ENCODE measurements around the gene SPON2.

SPON2 gene

GRCh38 chr4:1172228-1172851, at the start of gene SPON2:
TSS of gene SPON2 (minus strand) at chr4:1172583.
- no peak for DNase-seq

- no peak for DNase-seq
Measured at GRCh38 chr4:1221155-1221870, 48.9 kb upstream of the SPON2 start.

DNA sequence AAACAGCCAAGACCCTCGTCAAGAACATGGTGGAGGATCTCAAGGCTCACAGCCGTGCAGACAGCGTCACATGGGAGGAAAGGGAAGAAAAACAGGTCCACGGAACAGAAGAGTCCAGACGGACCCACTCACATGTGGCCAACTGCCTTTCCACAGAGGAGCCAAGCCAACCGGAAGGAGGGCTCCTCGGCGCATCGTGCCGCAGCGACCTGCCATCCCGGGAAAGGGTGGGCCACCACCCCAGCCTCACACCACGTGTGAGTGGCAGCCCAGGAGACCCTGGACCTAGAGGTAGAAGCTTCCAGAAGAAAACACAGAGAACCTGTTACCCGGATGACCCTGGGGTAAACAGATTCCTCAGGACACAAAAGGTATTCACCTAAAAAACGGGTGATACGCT, 48.2 kb upstream of the SPON2 start:
- DNase-seq = no peak

DNA sequence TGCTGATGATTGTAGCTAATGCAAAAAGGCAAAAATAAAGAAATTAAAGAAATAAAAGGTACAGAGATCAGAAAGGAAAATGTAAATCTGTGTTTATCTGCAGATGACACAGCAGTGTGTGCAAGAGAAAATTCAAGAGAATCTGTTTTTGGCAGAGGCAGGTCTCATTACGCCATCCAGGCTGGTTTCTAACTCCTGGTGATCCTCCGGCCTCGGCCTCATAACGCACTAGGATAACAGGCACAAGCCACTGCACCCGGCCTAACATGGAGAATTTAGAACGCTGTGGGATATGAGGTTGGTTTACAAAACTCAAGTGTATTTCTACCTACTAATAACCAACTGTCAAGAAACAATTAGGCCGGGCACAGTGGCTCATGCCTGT, 47.2 kb upstream of the SPON2 start:
- DNase-seq = no peak

DNA sequence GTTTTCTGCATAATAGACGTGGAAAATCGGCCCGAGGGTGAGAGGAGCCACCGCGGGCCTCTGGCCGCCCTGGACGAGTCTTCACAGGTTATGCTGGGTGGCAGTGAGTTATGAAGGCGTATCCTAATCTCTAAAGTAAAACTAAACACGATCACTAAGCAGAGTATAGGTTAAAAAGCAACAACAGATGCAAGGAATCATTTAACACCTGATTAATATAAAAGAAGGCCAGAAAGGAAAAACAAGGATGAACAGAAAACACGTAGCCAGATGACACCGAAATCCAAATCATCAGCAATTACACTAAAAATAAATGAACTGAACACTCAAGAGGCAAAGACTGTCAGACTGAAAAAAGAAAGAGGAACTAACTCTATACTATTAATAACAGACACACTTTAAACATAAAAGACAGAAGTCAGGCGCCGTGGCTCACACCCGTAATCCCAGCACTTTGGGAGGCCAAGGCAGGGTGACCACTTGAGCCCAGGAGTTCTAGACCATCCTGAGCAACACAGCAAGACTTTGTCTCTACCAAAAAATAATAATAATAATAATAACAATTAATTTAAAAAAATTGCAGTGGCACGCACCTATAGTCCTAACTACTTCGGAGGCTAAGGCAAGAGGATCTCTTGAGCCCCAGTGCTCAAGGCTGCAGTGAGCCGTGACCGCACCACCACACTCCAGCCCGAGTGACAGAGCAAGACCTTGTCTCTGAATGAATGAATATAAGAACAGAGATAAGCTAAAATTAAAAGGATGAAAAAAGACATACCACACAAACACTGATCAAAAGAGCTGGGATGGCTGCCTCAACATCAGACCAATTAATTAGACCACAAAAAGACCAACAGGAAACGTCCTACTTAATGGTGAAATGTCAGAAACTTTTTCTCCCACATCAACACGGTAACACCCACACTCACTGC, 46.5 kb upstream of the SPON2 start:
- DNase-seq = no peak

- no peak for DNase-seq
Measured at GRCh38 chr4:1217366-1217765, 45.0 kb upstream of the SPON2 start.

DNA sequence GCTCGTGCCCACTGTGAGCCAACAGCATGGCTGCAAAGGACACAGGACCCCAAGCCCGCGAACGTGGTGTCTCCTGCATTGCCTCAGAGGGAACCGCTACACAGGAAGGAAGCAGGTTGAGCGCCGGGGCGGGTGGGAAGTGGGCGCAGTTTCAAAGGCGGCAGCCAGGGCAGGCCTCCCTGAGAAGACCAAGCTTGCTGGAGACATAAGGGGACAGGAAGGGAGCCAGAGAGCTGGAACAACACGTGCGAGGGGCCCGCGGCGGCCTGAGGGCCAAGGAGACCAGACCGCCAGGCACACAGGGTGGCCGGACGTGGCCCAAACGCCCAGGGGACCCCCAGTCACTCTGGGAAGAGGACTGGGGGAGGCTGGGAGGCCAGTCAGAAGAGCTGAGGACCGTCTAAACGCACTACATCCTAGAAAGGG, 44.5 kb upstream of the SPON2 start:
- DNase-seq = no peak

DNA sequence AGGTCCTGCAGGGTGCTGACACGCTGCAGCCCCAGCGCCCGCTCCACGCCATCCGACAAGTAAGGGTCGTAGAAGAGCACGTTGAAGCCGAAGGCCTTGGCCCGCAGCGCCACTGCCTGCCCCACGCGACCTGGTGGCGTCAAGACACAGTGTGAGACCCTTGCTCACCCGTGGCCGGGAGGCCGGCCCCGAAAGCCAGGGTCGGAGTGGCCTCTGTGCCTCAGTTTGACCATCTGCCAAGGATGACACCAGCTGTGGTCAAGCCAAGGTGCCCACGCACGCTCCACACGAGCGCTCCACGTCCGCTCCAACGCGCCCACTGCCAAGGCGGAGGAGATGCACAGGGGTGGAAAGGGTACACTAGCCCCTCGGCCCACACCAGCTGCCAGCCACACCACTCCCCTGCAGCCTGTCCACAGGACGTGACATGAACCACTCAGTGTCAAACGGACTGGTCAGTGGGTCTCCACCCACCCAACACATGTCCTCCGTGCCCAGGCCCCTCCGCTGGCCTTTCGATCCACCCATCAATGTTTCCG, 43.8 kb upstream of the SPON2 start:
- no peak for DNase-seq

- DNase-seq = no peak
Measured at GRCh38 chr4:1215141-1216075, 43.0 kb upstream of the SPON2 start.

DNA sequence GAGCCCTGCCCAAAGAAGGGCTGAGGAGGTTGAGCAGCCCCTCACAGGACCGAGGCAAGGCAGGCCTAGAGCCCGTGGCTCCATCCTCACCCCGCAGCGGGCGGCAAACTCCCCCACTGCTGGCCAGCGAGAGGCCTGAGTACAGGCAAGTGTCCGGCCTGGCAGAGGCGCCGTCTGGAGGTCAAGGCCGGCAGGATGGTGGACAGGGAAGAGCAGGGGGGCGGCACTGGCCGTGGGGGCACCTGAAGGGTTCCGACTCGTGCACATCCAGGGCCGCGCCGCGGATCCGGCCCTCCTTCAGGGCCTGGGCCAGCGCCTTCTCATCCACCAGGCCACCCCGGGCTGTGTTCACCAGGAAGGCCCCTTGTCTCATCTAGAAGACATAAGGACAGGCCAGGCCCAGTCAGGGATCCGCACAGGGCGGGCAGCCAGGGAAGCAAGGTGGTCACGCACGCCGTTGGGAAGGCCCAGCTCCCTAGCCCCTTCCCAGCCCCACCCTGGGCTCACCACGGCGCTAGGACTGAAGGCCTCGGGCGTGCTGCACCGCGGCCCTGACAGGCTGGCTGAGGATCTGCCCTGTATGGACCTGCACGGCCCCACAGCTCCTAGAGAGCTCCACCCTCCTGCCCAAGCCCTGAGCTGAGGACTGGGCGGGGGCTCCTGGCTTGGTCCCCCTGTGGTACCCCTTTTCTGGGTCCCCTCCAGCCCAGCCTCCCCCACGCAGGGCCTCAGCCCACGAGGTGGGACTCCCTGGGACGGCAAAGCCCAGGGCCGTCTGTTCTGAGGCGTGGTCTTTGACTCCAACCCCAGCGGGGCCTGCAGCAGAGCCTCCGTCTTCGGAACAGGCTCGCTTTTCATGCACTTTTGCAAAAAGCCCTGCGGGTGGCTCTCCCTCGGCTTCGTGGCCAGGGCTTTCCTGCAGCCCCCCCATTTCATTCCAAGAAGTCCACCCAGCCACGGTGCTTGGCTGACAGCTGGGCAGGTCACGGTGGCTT, 42.0 kb upstream of the SPON2 start:
- DNase-seq = no peak

DNA sequence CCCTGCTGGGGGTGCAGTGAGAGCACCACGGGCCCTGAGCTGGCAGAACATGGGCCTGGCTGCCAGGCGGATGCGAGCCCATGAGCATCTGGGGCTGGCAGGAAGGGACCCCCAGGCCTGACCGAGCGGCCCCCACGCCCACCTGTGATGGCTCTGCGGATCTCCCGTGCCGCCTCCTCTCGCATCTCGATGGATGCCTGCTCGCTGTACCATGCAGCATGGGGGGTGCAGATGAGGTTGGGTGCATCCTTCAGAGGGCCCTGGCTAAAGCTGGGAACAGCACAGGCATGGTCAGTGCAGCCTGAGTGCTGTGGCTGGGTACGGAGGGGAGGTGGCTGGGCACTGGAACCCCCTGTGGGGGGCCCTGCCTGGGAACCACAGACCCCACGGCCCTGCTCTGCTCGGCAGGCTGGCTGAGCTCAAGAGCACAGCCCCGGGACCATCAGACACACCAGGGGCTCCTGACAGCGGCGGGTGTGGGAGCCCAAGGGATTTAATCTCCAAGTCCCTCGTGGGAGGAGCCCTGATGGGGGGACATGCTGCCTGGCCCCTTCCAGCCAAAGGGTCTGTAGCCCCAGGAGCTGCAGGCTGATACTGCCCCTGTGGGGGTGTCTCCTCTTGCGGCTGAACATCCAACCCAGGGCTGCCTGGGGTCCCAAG, 41.1 kb upstream of the SPON2 start:
- DNase-seq = no peak

GRCh38 chr4:1212546-1213335, 40.4 kb upstream of the SPON2 start:
- no peak for DNase-seq

DNA sequence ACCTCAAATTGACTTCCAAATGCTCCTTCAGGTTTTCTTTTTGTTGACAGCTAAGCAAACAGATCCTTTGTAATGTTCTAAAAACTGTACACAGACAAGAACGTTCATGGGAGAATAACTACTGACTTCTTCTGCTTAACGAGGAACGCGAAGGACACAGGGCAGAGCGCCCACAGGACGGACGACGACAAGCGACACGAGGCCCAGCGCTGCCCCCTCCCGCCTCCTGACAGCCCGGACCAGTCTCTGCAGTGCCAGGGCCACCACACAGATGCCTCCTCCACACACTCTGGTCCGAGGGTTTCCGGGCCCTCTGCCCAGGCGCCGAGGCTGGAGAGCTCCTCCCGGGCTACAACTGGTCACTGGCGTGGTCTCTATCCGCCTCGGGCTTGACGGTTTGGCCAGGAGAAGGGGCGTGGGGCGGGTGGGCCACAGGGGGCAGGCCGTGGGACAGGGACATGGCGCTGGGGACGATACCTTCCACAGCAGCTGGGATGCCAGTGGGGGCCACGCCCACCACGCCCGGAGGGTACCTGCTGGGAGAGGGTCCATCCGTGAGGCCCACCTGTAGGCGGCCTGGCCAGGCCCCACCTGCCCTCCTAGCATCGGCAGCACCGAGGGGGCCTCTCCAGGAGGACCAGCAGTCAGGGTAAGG, 39.6 kb upstream of the SPON2 start:
- DNase-seq = no peak

DNA sequence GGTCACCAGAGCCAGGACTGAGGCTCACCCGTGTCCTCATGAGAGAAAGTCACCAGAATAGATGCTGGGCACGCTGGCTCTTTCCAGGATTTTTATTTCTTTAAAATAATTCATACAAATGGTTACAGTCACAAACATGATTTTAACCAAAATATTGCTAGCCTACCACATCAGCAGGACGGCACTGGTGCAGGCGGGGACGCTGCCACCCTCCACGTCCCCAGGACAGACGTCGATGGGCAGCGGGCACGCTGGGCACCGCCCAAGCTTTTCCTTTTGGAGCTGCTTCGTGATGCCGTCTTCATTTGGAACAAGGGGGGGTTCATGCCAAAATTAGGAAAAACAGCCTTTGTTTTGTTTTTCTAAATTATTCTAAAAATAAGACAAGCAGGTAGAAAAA, 39.0 kb upstream of the SPON2 start:
- DNase-seq = no peak

DNA sequence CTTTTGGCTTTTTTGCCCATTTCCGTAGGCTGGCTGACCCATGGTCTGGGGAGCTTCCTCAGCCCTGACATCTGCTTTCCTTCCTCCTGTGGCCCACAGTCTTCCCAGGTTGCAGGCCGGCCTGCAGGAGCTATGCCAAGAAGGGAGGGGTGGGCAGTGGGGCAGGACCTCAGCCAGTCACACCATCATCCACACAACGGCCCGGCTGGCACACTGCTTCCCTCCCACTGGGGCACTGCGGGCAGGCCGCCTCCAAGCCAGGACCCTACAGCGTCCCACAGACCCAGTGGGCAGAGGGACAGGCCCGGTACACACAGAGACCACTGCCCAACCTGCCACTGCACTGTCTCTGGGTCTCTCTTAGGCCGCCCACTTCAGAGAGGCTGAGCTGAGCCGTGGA, 38.6 kb upstream of the SPON2 start:
- no peak for DNase-seq

DNA sequence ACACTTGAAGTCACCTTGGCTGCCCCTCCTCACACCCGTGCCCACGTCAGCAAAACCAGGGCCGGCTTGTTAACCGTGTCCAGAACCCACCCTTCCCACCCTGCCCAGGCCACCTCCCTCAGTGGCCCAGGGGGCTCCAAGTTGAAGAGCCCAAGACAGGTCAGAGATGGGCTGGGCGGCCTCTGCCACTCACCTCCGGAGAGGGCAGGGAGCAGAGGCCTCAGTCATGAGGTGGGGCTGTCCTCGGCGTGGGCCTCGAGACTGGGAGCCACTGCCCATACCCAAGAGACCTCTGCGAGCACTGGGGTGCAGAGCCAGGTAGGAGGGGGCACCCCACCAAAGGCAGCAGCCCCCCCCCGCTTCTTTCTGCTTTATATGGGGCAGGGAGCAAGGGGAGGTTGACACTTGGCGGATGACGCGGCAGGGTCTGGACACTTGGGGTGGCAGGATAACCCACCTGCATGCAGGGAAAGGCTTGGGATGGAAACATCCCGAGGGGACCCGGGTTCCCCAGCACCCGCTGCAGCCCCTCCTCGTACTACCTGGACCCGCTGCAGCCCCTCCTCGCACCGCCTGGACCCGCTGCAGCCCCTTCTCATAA, 38.0 kb upstream of the SPON2 start:
- DNase-seq = no peak

DNA sequence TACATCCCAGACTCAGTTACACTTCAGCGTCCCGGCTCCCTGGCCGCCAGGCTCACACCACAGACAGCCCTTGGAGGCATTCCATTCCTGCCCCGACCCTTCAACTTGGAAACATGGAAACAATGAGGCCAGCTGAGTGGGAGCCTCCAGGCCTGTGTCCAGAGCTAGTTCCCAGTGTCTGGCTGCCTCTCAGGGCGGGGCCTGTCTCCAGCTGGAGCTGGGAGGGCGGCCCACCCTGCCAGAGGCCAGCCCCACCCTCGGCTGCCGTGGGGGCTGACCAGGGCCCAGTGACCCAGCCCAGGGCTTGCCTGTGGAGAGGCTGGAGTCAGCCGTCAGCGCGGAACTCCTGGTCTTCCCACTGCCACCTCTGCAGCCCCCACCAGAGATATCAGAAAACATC, 37.4 kb upstream of the SPON2 start:
- no peak for DNase-seq

DNA sequence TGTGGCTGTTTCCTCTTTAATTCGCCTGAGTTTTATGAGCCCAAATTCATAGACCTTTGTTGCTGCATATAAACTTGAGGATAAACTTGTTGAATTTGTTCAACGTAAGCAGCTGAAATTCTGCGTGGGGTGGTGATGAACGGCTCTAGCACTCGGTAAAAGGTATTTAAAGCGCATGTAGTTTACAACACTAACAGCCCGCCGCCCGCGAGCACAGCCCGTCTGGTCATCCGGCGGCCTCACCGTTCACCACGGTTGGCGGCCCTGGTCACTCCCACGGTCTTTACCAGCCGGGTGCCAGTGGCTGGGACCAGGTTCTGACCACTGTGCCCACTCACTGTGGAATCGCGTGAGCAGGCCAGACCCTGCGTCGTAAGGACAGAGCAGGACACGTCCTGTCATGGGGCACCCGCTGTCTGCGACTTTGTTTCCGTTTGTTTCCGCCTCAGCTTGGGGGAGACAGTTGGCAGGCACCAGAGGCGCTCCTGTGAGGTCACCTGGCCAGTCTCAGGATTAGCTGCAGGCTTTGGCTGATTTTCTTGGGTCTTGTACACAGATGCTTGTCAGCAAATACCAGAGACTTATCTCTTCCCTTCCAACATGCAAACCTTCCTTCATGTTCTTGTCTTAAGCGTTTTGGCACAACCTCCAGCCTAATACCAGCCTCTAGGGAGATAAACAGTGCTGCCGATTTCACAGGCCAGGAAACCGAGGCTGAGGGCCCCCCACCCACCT, 36.8 kb upstream of the SPON2 start:
- no peak for DNase-seq

Measured in GOT3 (cell line).